ENCODE results near the gene INHBA. TPM values are rescaled to one million over a fixed set of nuclear protein-coding genes. Genes with fewer than 3 reads are reported as not detected.

The INHBA gene
- total RNA-seq, 1 experiment from 2014 or later = 55.3 TPM

- Histone ChIP-seq H3F3A (ENCODE audit: low read length, unreplicated experiment) (no peaks in the 10 kb centered on the region), H3K4me2 (ENCODE audit: low read length) (peak overlapping the region; percentile 97), H3K36me3 (ENCODE audit: low read depth, low read length) (no peaks in the 10 kb centered on the region), H2AFZ (ENCODE audit: low read length) (peak overlapping the region; percentile 81), H3K9me2 (replicated peaks; ENCODE audit: low read length) (no peaks in the 10 kb centered on the region), H3K4me1 (ENCODE audit: insufficient read depth, low read length) (peaks cover 71% of the 10 kb centered on the region), H3K9ac (ENCODE audit: low read length) (peak overlapping the region; percentile 94), H3K4me3 (ENCODE audit: low read length) (peak overlapping the region; percentile 68), H3K27me3 (ENCODE audit: low read length) (no peaks in the 10 kb centered on the region), H3K9me3 (ENCODE audit: low read length) (no peaks in the 10 kb centered on the region), H3K27ac (ENCODE audit: low read length) (peak overlapping the region; percentile 94), H3K79me2 (ENCODE audit: low read length) (peaks cover 62% of the 10 kb centered on the region), H4K20me1 (ENCODE audit: low read length) (peaks cover 13% of the 10 kb centered on the region)
- BruUV-seq (replicated peaks) = TSS peak; percentile 10
- ChIA-PET POLR2A (ENCODE audit: unreplicated experiment) (interaction anchor here (0.7 kb wide), 3 partner anchors 540 to 771 kb away, joined by 3 read pairs; no protein-coding TSS in a partner anchor), CTCF (interaction anchor here (0.5 to 0.6 kb wide), 2 partner anchors 519 to 1029 kb away, joined by 3 read pairs; no protein-coding TSS in a partner anchor)
- DNase-seq (peak; percentile 46), ATAC-seq (no peak)
- no peak for TF ChIP-seq CTCF (conservative IDR thresholded peaks at IDR 0.05; ENCODE audit: low read depth, low read length)
- no peak for TF ChIP-seq EZH2phosphoT487 (IDR thresholded peaks at IDR 0.05; ENCODE audit: borderline replicate concordance, low read length)
- TF ChIP-seq EZH2 (IDR thresholded peaks at IDR 0.05; ENCODE audit: low read length, unreplicated experiment) = no peak
- intact Hi-C loops (cut with micrococcal nuclease) = loop anchor here (5.0 to 10.0 kb wide), 3 partner anchors 874 to 1472 kb away; no protein-coding TSS in a partner anchor
Measured at GRCh38 chr7:41706228-41706930, 3.5 kb upstream of the INHBA start.

- Histone ChIP-seq H3K4me1 (ENCODE audit: insufficient read depth, low read length) (peaks cover 61% of the 10 kb centered on the region), H3K4me3 (ENCODE audit: low read length) (peak overlapping the region; percentile 68), H3K9ac (ENCODE audit: low read length) (peak overlapping the region; percentile 94), H3K27me3 (ENCODE audit: low read length) (no peaks in the 10 kb centered on the region), H3F3A (ENCODE audit: low read length, unreplicated experiment) (no peaks in the 10 kb centered on the region), H3K4me2 (ENCODE audit: low read length) (peak overlapping the region; percentile 97), H3K36me3 (ENCODE audit: low read depth, low read length) (peaks cover 3% of the 10 kb centered on the region), H3K9me2 (replicated peaks; ENCODE audit: low read length) (no peaks in the 10 kb centered on the region), H3K27ac (ENCODE audit: low read length) (peak overlapping the region; percentile 94), H3K9me3 (ENCODE audit: low read length) (no peaks in the 10 kb centered on the region), H4K20me1 (ENCODE audit: low read length) (peaks cover 18% of the 10 kb centered on the region), H3K79me2 (ENCODE audit: low read length) (peaks cover 73% of the 10 kb centered on the region), H2AFZ (ENCODE audit: low read length) (peak overlapping the region; percentile 81)
- no TSS peak for BruUV-seq (replicated peaks)
- ATAC-seq (peak; percentile 70), DNase-seq (peak; percentile 94)
- ChIA-PET POLR2A (ENCODE audit: unreplicated experiment) (interaction anchor here (0.5 to 0.9 kb wide), 5 partner anchors 11 to 1375 kb away, joined by 3 to 7 read pairs (median 6); no protein-coding TSS in a partner anchor), CTCF (interaction anchor here (0.5 to 1.9 kb wide), 16 partner anchors 9 to 1473 kb away, joined by 3 to 10 read pairs (median 4); no protein-coding TSS in a partner anchor)
- intact Hi-C loops (cut with micrococcal nuclease) = loop anchor here (1.0 to 10.0 kb wide), 9 partner anchors 517 to 1471 kb away; no protein-coding TSS in a partner anchor
- no peak for TF ChIP-seq EZH2phosphoT487 (IDR thresholded peaks at IDR 0.05; ENCODE audit: borderline replicate concordance, low read length)
- peak; percentile 86 for TF ChIP-seq CTCF (conservative IDR thresholded peaks at IDR 0.05; ENCODE audit: low read depth, low read length)
- TF ChIP-seq EZH2 (IDR thresholded peaks at IDR 0.05; ENCODE audit: low read length, unreplicated experiment) = no peak
Measured at GRCh38 chr7:41705109-41705901, 2.4 kb upstream of the INHBA start.
